Measurements from ENCODE around the gene DNAJC5.

The DNAJC5 gene

DNA sequence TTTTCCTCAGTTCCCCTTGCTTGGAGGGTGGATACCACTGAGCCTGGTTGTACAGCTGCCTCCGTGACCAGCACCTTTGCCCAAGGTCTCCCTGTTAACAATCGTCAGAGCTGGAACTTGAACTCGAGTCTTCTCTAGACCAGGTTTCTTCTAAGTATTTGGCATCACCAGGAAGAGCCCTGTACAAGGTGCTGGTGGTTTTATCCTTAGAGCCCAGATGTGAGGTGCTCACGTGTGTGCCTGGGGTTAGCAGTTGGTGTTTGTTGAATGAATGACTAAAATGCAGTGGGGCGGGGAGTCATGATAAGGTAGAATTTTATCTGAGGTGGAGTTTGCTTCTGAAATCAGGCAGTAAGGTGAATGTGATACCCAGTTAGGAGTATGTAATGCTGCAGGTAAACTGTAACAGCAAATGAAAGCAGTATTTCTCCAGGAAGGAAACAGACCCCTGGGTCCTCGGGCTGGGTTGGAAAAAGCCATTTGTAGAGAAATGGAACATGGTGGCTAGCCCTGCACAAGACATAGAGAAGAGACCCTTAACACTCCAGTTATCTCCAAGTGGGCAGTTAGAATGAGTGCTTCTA lies 3.1 kb downstream of the DNAJC5 start:
- CTCF ChIA-PET = interaction anchor here (1.0 kb wide), 1 partner anchor 10 kb away, joined by 4 read pairs; no protein-coding TSS in a partner anchor

DNA sequence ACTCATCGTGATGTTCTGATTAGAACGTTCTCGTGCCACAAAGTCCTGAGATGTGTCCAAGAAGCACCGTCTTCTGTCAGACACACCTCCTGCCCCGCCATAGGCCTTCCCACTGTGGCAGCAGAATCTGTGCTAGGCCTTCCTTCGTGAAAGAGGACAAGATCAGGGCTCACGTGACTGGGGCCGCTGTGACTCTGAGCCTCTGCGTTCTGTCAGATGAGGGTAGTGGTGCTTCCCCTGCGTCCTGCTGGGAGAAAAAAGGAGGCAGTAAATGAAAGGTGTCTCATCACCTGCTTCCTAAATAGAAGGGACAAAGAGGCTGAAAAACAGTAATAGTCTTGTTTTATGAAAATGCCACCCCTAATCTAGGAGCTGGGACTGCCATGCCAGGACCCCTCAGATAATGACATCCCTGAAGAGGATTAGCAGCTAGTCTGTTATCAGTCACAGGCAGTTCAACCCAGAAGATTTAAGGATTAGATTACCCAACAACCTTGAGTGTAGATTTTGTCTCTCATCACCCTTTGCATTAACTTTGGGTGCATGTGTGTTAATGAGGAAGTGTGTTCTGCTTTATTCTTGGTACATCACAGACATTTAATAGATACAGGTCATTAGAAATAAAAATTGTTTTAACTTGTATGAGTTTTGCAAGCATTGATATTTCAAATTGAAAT lies 4.1 kb downstream of the DNAJC5 start:
- POLR2A ChIA-PET = no interaction called here
- Histone ChIP-seq H3K4me3 (ENCODE audit: control insufficient read depth in 1 of 7, extremely low read depth in 1 of 7, insufficient read depth in 4 of 7, low read depth in 2 of 7, low read length in 6 of 7) (no peak overlapping the region), H3K9me3 (ENCODE audit: control extremely low read depth in 1 of 5, control insufficient read depth in 4 of 5, insufficient read depth in 2 of 5, low read depth in 1 of 5, low read length in 4 of 5) (no peaks in the 10 kb centered on the region), H3K27me3 (replicated peaks in 2 of 5; ENCODE audit: control insufficient read depth in 4 of 5, insufficient read depth in 5 of 5, low read length in 4 of 5) (no peaks in the 10 kb centered on the region), H3K27ac (ENCODE audit: insufficient read depth in 1 of 2, low read depth in 1 of 2, low read length in 2 of 2, poor library complexity in 1 of 2, severe bottlenecking in 2 of 2) (no peak overlapping the region), H3K4me1 (ENCODE audit: control extremely low read depth in 1 of 4, control insufficient read depth in 4 of 4, insufficient read depth in 4 of 4, low read length in 3 of 4) (peaks cover 13 to 62% (median 27%) of the 10 kb centered on the region in 4 experiments), H3K36me3 (ENCODE audit: control insufficient read depth in 4 of 4, insufficient read depth in 4 of 4, low read length in 3 of 4) (peaks cover 0 to 16% (median 0%) of the 10 kb centered on the region in 4 experiments)
- peak in 1 of 3 donors; percentile 19 for DNase-seq
- CTCF ChIA-PET = interaction anchor here (1.1 kb wide), 1 partner anchor 81 kb away, joined by 3 read pairs; no protein-coding TSS in a partner anchor
- WGBS (ENCODE audit: insufficient coverage) = 89% methylated on average over 10 of the region's 10 CpGs

More for the DNA sequence above, 3.1 kb downstream of the DNAJC5 start:
- Histone ChIP-seq H3K27me3 (replicated peaks in 2 of 5; ENCODE audit: control insufficient read depth in 4 of 5, insufficient read depth in 5 of 5, low read length in 4 of 5) (no peaks in the 10 kb centered on the region), H3K9me3 (ENCODE audit: control extremely low read depth in 1 of 5, control insufficient read depth in 4 of 5, insufficient read depth in 2 of 5, low read depth in 1 of 5, low read length in 4 of 5) (no peaks in the 10 kb centered on the region), H3K27ac (ENCODE audit: insufficient read depth in 1 of 2, low read depth in 1 of 2, low read length in 2 of 2, poor library complexity in 1 of 2, severe bottlenecking in 2 of 2) (no peak overlapping the region), H3K4me3 (ENCODE audit: control insufficient read depth in 1 of 7, extremely low read depth in 1 of 7, insufficient read depth in 4 of 7, low read depth in 2 of 7, low read length in 6 of 7) (no peak overlapping the region), H3K36me3 (ENCODE audit: control insufficient read depth in 4 of 4, insufficient read depth in 4 of 4, low read length in 3 of 4) (peaks cover 0 to 16% (median 0%) of the 10 kb centered on the region in 4 experiments), H3K4me1 (ENCODE audit: control extremely low read depth in 1 of 4, control insufficient read depth in 4 of 4, insufficient read depth in 4 of 4, low read length in 3 of 4) (peaks cover 13 to 60% (median 29%) of the 10 kb centered on the region in 4 experiments)
- POLR2A ChIA-PET = no interaction called here
- no peak for DNase-seq
- 100% methylated on average over 6 of the region's 6 CpGs for WGBS (ENCODE audit: insufficient coverage)

DNA sequence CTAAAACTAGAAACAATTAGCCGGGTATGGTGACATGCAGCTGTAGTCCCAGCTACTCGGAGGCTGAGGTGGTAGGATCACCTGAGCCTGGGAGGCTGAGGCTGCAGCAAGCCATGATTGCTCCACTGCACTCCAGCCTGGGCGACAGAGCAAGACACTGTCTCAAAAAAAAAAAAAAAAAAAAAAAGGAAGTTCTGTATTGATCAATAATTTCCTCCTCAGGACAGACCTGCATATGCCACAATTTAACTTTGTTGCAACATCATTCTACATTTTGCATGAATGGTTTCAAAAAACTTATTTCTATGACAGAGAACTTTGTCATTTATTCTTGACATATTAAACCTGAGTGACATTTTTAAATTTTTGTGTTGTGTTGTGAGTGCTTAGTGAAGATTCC lies 5.5 kb downstream of the DNAJC5 start:
- Histone ChIP-seq H3K27ac (ENCODE audit: insufficient read depth in 1 of 2, low read depth in 1 of 2, low read length in 2 of 2, poor library complexity in 1 of 2, severe bottlenecking in 2 of 2) (no peak overlapping the region), H3K36me3 (ENCODE audit: control insufficient read depth in 4 of 4, insufficient read depth in 4 of 4, low read length in 3 of 4) (peaks cover 0 to 16% (median 0%) of the 10 kb centered on the region in 4 experiments), H3K4me1 (ENCODE audit: control extremely low read depth in 1 of 4, control insufficient read depth in 4 of 4, insufficient read depth in 4 of 4, low read length in 3 of 4) (peaks cover 13 to 60% (median 21%) of the 10 kb centered on the region in 4 experiments), H3K4me3 (ENCODE audit: control insufficient read depth in 1 of 7, extremely low read depth in 1 of 7, insufficient read depth in 4 of 7, low read depth in 2 of 7, low read length in 6 of 7) (no peak overlapping the region), H3K9me3 (ENCODE audit: control extremely low read depth in 1 of 5, control insufficient read depth in 4 of 5, insufficient read depth in 2 of 5, low read depth in 1 of 5, low read length in 4 of 5) (no peaks in the 10 kb centered on the region), H3K27me3 (replicated peaks in 2 of 5; ENCODE audit: control insufficient read depth in 4 of 5, insufficient read depth in 5 of 5, low read length in 4 of 5) (no peaks in the 10 kb centered on the region)
- no peak for DNase-seq
- ChIA-PET CTCF (interaction anchor here (1.0 to 1.3 kb wide), 2 partner anchors 79 to 84 kb away, joined by 3 read pairs; partner anchors contain the start of gene SAMD10), POLR2A (no interaction called here)
- 74% methylated on average over 3 of the region's 3 CpGs for WGBS (ENCODE audit: insufficient coverage)

- H3K4me3 ChIP-seq (ENCODE audit: control insufficient read depth in 1 of 7, extremely low read depth in 1 of 7, insufficient read depth in 4 of 7, low read depth in 2 of 7, low read length in 6 of 7) = no peak overlapping the region
- CTCF ChIA-PET = interaction anchor here (0.7 to 1.4 kb wide), 3 partner anchors 11 to 70 kb away, joined by 3 to 6 read pairs (median 3); no protein-coding TSS in a partner anchor
- no peaks in the 10 kb centered on the region for H3K27me3 ChIP-seq (replicated peaks in 2 of 5; ENCODE audit: control insufficient read depth in 4 of 5, insufficient read depth in 5 of 5, low read length in 4 of 5)
- H3K27ac ChIP-seq (ENCODE audit: insufficient read depth in 1 of 2, low read depth in 1 of 2, low read length in 2 of 2, poor library complexity in 1 of 2, severe bottlenecking in 2 of 2) = no peak overlapping the region
- peaks cover 0 to 30% (median 6%) of the 10 kb centered on the region in 4 experiments for H3K4me1 ChIP-seq (ENCODE audit: control extremely low read depth in 1 of 4, control insufficient read depth in 4 of 4, insufficient read depth in 4 of 4, low read length in 3 of 4)
- H3K36me3 ChIP-seq (ENCODE audit: control insufficient read depth in 4 of 4, insufficient read depth in 4 of 4, low read length in 3 of 4) = peaks cover 0 to 10% (median 0%) of the 10 kb centered on the region in 4 experiments
- POLR2A ChIA-PET = no interaction called here
- 96% methylated on average over 7 of the region's 11 CpGs for WGBS (ENCODE audit: insufficient coverage)
- no peak for DNase-seq
- H3K9me3 ChIP-seq (ENCODE audit: control extremely low read depth in 1 of 5, control insufficient read depth in 4 of 5, insufficient read depth in 2 of 5, low read depth in 1 of 5, low read length in 4 of 5) = no peaks in the 10 kb centered on the region
These were observed 9.1 kb downstream of the DNAJC5 start for GRCh38 chr20:63903796-63904561.

DNA sequence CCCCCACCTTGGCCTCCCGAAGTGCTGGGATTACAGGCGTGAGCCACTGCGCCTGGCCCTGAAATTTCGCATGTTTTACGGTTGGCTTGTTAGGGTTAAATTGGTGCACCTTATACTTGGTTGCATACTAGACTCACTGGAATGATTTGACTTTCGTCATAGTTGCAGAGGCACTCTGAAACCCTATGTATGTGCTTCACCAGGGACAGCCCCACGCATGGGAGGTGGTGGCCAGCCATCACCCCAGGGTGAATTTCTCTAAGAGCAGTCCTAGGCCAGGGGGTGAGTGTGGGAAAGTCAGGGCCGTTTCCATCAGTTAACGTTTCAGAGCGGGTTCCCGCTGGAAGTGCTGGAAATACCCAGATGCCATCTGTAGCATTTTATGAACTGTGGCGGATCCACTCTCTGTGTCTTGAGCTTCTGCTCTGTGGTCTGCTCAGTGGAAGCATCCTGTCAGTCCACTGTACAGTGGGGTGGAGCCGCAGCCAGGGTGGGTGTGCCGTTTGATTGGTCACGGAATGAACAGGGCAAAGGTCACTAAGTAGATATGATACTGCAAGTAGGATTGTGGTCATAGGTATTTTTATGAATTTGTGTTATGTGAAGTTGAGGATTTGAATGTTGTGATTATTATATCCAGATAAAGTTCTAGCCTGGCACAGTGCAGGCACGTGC lies 13.2 kb downstream of the DNAJC5 start:
- WGBS (ENCODE audit: insufficient coverage) = 92% methylated on average over 13 of the region's 16 CpGs
- POLR2A ChIA-PET = no interaction called here

GRCh38 chr20:63911176-63911575 lies 16.2 kb downstream of the DNAJC5 start:
- WGBS (ENCODE audit: insufficient coverage) = 76% methylated on average over 12 of the region's 12 CpGs
- no peak overlapping the region for H3K4me3 ChIP-seq (ENCODE audit: control insufficient read depth in 1 of 7, extremely low read depth in 1 of 7, insufficient read depth in 4 of 7, low read depth in 2 of 7, low read length in 6 of 7)
- peaks cover 0 to 9% (median 4%) of the 10 kb centered on the region in 4 experiments for H3K4me1 ChIP-seq (ENCODE audit: control extremely low read depth in 1 of 4, control insufficient read depth in 4 of 4, insufficient read depth in 4 of 4, low read length in 3 of 4)
- H3K9me3 ChIP-seq (ENCODE audit: control extremely low read depth in 1 of 5, control insufficient read depth in 4 of 5, insufficient read depth in 2 of 5, low read depth in 1 of 5, low read length in 4 of 5) = peaks cover 0 to 6% (median 2%) of the 10 kb centered on the region in 5 experiments
- no peak overlapping the region for H3K27ac ChIP-seq (ENCODE audit: insufficient read depth in 1 of 2, low read depth in 1 of 2, low read length in 2 of 2, poor library complexity in 1 of 2, severe bottlenecking in 2 of 2)
- no peaks in the 10 kb centered on the region for H3K27me3 ChIP-seq (replicated peaks in 2 of 5; ENCODE audit: control insufficient read depth in 4 of 5, insufficient read depth in 5 of 5, low read length in 4 of 5)
- CTCF ChIA-PET = interaction anchor here (0.6 to 1.8 kb wide), 6 partner anchors 7 to 127 kb away, joined by 3 to 7 read pairs (median 3); no protein-coding TSS in a partner anchor
- H3K36me3 ChIP-seq (ENCODE audit: control insufficient read depth in 4 of 4, insufficient read depth in 4 of 4, low read length in 3 of 4) = peaks cover 0 to 15% (median 3%) of the 10 kb centered on the region in 4 experiments
- peak in 1 of 3 donors; percentile 10 for DNase-seq
- POLR2A ChIA-PET = no interaction called here

More for the DNA sequence above, 13.2 kb downstream of the DNAJC5 start:
- Histone ChIP-seq H3K9me3 (ENCODE audit: control extremely low read depth in 1 of 5, control insufficient read depth in 4 of 5, insufficient read depth in 2 of 5, low read depth in 1 of 5, low read length in 4 of 5) (no peaks in the 10 kb centered on the region), H3K4me3 (ENCODE audit: control insufficient read depth in 1 of 7, extremely low read depth in 1 of 7, insufficient read depth in 4 of 7, low read depth in 2 of 7, low read length in 6 of 7) (no peak overlapping the region), H3K27ac (ENCODE audit: insufficient read depth in 1 of 2, low read depth in 1 of 2, low read length in 2 of 2, poor library complexity in 1 of 2, severe bottlenecking in 2 of 2) (no peak overlapping the region), H3K27me3 (replicated peaks in 2 of 5; ENCODE audit: control insufficient read depth in 4 of 5, insufficient read depth in 5 of 5, low read length in 4 of 5) (no peaks in the 10 kb centered on the region), H3K36me3 (ENCODE audit: control insufficient read depth in 4 of 4, insufficient read depth in 4 of 4, low read length in 3 of 4) (peaks cover 0 to 6% (median 0%) of the 10 kb centered on the region in 4 experiments), H3K4me1 (ENCODE audit: control extremely low read depth in 1 of 4, control insufficient read depth in 4 of 4, insufficient read depth in 4 of 4, low read length in 3 of 4) (peaks cover 0 to 12% (median 6%) of the 10 kb centered on the region in 4 experiments)
- CTCF ChIA-PET = interaction anchor here (0.7 to 4.9 kb wide), 10 partner anchors 9 to 213 kb away, joined by 3 to 21 read pairs (median 3); partner anchors contain the start of gene PRPF6
- DNase-seq = no peak

All from common myeloid progenitor, CD34-positive (primary cell).